Stimulated activated CD4-positive, alpha-beta T cell treated with anti-CD3 and anti-CD28 coated beads, TNF-alpha, amount 100 ng/mL, for 24 hours (primary cell): ENCODE results near the gene BARD1.
A peak's percentile ranks its signal among the peaks of the same experiment; 100 is the strongest.
"Not testable (repeated sequence)": the region's sequence is repeated elsewhere in the genome, so short reads cannot be mapped to it uniquely, and the experiment has no call there.

Source experiments
- DNase-seq, 3 experiments: peaks; one replicate each; pipeline ENCODE4 v3.0.0-alpha.2; 2020; ENCODE audit warnings: low read depth in 3 of 3

The BARD1 gene

DNA sequence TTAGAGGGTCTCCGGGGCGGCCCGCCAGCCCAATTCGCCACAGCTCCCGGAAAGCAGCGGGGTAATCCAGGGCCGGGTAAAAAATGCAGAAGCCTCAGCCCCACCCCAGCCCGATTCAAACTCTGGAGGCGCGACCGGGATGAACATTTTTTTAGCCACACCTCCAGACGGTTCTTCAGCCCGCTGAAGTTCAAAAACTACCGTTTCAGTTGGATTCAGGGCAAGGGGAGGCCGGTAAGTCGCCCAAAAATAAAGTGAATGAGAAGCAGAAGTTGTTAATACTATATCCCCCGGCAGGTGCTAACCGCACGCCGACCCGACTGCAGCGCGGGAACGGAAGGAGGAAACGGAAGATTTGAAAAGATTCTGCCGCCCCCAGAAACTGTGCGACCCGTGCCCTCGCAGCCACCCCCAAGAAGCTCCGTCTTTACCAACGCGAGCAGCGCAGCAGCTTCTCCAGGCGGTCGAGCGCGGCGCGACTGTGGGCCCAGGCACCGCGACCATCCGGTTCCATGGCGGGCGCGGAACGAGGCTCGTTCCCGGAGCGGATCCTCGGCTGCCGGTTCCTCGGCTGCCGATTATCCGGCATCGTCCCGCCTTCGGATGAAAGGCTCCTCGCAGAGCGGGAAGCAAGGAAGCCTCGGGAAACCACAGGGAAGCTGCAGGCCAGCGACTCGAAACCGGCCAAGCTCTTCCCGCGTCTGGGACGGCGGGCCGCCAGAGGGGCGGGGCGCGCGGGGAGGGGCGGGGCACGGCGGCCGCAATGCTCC, at the start of gene BARD1:
BARD1 (minus strand) TSS at position 703 of the 770 bp plus-strand sequence; CDS start at position 589, 114 bp downstream.
- peak; percentile 19 to 46 (median 25) for DNase-seq

DNA sequence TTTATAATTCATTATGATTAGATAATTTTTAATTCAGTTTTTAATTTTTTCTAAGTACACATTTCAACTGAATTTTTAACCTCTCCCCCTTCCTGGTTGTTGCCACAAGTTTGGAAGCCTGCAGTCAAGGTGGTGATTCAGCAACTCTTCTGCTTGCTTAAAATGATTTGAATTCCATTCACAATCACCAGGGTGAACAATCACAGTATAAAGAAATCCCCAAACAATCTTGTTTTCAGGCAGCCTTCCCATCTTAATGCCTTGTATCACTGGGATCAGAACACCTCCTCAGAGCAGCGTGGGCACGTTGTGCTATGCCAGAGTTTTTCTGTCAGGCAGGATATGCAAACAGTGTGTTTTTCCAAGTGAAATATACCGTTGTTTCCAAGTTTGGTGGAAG, 46.7 kb upstream of the BARD1 start:
- no peak for DNase-seq

DNA sequence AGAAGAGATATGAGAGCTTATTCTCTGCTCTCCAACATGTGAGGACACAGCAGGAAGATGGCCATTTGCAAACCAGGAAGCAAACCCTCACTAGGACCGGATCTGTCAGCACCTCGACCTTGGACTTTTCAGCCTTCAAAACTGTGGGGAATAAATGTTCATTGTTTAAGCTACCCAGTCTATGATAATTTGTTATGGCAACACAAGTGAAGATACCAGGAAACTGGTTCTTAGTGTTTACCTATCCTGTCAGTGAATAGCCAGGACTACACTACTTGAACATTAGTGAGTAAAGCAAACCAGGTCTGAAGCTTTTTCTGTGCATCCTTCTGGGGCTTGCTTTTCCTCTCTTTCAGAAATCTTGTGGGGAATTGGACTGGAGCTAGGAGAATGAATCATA, 44.4 kb upstream of the BARD1 start:
- no peak for DNase-seq

DNA sequence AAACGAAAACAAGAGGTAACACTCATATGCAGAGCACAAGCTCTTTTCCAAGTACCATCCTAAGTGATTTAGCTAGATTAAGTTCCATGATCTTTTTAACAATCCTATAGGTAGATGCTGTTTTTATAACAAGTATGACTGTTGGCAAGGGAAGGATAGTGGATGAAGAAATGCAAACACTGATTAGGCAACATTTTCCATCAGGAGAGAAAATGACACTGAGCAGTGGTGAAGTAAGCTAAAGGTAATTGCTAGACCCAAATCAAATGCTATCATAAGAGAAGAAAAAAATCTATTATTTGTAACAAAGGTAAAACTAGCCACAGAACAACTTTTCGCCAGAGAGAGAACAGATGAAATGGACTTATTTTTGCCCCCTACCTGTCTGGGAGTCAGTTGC, 34.3 kb upstream of the BARD1 start:
- no peak for DNase-seq

DNA sequence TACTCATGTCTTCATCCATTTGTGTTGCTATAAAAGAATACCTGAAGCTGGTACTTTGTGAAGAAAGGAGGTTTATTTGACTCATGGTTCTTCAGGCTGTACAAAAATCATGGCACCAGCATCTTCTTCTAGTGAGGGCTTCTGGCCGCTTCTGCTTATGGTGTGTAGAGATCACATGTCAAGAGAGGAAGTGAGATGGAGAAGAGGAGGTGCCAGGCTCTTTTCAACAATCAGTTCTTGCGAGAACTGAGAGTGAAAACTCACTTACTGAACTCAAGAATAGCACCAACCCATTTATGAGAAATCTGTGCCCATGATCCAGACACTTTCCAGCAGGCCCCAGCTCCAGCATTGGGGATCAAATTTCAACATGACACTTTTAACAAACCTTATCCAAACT, 30.0 kb upstream of the BARD1 start:
- no peak for DNase-seq

DNA sequence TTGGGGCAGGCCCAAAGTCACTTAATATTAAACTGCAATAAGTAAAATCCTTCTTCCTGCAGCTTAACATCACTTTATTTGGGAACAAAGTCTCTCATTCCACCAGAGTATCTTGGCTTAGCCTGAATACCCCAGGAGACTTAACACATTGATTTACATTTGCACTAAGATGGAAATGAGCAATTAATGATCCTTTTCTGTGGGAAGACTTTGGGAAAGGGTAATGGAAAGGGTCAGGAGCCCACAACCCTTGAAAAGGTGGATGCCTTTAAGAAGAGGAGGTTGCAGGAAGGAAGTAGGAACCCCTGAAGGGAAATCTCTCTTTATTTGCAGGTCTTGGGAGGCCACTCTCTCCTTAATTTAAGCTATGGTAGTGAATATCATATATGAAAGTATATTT, 28.0 kb upstream of the BARD1 start:
- no peak for DNase-seq

DNA sequence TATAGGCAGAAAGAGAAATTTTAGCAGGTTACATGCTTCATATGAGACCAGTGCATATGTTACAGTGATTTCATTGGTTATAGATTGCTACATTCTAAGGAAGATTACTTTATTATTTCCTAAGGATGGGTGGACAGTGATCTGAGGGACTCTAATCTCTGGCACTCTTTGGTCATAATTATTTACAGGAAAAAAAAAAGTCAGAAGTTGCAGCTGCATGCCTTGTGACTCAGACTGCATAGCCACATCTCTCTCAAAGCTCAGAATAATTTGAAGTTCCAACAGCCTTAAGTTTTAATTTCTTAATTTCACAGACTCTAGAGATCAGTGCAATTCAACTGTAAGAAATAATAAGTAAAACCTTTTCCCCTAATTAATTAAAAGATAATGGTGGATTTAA, 27.1 kb upstream of the BARD1 start:
- DNase-seq, result no peak

DNA sequence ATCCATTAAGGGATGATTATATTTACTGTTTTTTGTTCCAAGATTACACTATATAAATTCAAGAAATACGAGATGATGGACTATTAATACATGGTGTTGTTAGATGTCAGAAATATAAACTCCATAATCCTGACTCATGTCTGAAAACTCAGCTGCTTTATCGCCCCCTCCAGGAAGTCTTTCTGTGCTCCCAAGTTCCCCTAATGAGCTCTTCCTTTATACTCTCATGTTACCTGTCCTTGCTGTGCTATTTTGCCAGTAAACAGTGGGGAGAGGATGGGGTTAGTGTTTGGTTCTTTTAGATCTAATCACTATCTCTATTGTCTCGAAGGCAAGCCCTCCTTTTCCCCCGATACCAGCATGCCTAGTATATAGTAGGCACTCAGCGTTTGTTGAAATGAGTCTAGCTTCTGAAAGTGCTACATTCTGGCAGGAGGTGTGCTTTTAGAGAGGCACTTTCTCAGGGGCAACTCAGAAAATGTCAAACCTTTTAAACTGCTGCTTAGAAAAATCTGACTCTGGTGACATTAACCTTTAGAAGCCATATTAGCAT, 21.4 kb upstream of the BARD1 start:
- DNase-seq, result no peak

DNA sequence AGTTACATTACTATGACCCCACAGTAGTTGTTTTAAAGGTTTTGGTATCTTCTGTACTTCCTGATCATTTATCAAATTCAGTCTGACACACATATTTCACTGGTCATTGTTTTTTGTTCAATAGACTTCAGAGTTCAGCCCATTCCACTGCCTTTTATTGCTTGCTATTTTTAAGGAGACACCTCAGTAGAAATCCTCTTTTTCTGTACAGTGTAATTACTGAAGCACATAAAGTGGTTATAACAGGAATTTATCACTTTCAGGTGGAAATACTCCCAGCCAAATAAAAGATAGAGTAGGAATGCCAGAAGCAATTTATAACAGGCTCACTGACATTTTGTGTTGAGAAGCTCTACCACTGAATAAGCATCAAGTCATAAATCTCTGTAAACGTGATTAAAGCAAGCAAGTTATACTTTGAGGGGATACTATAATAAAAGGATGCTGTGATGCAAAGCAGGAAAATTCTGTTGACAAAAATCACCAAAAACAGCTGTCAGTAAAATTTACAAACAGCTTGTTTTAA, 6.6 kb upstream of the BARD1 start:
- no peak for DNase-seq

DNA sequence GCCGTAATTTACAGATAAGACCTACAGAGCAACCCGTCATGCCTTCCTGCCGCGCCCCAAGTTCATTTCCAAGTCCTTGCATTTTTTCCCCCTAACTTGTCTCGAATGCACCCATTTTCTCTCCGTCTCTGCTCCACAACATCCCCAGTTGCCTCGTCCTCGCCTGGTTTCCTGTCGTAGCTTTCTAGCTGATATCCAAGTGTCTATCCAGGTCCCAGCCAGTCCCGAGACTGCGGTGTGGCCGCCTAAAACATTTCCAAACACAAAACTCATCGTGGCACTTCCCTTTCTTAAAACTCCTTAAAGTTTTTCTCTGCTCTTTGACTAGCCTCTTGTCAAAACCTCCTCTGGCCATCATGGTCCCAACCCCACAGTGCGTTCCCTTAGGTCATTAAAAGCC, 1.2 kb upstream of the BARD1 start:
- DNase-seq, result no peak

DNA sequence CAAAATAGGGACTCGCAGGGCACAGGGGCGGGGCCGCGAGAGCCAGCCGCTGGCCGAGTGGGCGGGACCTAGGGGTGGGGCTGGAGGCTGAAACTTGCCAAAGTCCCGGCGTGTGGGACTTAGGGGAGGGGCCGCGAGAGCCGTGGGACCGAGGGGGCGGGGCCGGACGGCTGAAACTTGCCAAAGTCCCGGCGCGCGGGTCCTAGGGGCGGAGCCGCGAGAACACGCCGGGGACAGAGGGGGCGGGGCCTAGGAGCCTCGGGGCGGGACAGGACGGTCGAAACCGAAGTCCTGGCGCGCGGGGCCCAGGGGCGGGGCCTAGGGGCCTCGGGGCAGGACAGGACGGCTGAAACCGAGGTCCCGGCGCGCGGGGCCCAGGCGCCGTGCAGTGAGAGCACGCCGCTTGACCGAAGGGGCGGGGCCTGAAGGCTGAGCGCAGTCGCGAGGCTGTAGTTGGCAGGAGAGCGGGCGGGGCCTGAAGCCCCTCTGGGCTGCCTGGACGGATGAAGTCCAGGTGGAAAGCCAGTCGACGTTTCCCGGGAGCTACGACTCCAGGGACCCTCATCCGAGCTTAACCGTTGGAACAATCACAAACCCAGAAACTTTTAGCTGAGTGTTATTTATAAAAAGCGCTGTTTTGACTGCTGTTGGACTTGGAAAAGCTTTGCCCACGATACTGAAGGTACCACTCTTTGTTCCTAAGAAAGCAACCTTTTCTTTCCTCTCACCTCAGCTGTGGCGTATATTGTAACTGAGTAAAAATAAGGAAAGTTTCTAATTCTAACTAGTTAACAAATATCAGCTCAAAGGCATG, 475 bp upstream of the BARD1 start:
- DNase-seq, result peak; percentile 98 to 100 (median 98)

DNA sequence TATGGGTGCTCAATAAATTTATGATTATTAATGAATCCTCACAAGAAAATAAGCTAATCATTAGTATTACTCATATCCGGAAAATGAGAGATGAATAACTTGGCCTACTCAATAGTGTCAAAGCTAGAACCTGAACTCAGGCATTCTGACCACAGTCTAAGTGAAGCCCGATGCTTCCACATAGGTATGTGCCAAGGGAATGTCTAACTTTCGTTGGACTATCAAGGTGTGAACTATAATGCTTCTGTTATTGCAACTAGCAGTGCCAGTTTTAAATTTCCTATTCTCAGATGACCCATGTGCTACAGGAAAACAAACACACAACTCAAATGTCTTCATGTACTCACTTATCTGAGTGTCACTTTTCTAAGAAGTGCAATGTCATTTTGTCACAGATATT, 1.8 kb downstream of the BARD1 start:
- DNase-seq, result no peak

DNA sequence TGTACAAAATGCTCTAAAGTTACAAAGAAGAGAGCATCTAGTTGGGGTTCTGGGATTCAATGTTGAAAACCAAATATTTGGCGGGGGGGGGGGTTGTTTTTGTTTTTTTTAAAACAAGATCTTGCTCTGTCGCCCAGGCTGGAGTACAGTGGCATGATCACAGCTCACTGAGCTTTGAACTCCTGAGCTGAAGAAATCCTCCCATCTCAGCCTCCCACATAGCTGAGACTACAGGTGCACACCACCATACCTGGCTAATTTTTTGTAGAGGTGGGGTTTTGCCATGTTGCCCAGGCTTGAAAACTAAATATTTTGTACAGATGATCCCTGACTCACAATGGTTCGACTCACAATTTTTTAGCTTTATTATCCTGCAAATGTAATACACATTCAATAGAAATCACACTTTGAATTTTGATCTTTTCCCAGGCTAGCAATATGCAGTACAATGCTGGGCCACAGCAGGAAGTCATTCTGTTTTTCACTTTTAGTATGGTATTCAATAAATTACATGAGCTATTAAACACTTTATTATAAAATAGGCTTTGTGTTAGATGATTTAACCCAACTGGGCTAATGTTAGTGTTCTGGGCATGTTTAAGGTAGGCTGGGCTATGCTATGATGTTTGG, 7.6 kb downstream of the BARD1 start:
- DNase-seq, result no peak

DNA sequence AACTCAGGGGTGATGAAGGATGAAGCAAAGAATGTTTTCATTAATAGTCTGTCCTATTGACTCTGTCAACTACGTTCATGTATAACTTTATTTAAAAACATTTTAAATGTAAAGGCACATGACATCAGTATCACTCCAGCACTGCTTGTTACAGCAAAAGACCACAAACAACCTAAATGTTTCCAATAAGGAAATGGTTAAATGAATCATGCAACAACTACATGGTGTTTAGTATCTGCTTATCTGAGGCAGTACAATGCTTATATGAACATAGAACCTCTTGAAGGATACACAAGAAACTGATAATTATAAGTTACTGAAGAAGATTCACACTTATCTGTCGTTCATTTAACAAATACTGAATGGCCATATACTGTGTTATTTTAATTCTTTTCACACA, 8.4 kb downstream of the BARD1 start:
- DNase-seq, result no peak

DNA sequence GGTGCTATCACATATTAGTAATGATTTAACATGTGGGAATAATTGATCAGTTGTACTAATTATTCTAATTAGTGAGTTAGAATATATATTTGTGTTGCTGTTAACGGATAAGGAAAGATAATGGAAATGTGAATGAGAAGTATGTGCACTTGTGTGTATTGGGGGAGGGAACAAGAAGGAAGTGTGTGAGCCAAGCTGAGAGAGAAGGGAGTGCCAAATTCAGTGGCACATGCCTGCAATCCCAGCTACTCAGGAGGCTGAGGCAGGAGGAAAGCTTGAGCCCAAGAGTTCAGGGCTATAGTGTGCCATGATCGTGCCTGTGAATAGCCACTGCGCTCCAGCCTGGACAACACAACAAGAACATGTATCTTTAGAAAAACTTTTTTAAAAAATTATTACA, 9.3 kb downstream of the BARD1 start:
- no peak for DNase-seq

DNA sequence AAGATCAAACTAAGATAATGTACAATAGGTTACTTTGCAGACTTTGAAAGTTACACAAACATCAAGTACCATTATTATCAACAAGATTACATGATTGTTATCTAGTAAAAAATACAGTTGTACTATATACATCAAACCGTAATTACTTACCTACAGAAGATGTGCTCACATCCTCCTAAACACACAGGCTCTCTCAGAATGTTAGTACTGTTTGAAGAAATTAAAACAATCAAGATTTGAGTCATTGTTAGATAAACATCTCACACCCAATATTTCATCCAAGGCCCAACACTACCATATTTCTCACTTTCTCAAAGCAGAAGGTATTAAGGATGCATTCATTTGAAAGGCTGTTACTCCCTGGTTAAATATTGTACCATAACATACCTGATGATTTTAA, 12.6 kb downstream of the BARD1 start:
- DNase-seq, result no peak

DNA sequence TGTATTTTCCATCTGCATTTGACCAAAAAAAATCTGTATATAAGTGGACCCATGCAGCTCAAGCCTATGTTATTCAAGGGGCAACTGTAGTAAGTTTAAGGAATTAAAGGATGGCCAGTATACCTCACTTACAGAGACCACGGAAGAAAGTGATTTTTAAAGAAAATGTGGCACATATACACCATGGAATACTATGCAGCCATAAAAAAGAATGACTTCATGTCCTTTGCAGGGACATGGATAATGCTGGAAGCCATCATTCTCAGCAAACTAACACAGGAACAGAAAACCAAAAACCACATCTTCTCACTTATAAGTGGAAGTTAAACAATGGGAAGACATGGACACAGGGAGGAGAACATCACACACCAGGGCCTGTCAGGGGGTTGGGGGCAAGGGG, 26.3 kb downstream of the BARD1 start:
- not testable (repeated sequence) for DNase-seq

DNA sequence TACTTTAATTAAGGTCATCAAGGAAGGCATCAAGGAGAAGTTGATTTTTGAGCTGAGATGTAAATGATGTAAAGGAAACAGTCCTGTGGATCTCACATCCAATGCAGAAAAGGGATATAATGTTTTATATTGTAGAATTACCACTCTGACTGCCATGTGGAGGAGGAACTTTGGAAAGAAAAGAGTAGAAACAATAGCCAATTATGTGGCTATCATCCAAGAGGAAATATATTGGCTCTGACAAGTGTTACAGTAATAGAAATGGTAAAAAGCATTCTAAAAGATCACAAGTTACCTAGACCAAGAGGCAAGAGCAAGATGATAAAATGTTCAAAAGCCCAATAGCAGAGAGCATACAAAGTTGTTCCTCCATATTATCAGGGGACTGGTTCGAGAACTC, 26.8 kb downstream of the BARD1 start:
- DNase-seq, result no peak

DNA sequence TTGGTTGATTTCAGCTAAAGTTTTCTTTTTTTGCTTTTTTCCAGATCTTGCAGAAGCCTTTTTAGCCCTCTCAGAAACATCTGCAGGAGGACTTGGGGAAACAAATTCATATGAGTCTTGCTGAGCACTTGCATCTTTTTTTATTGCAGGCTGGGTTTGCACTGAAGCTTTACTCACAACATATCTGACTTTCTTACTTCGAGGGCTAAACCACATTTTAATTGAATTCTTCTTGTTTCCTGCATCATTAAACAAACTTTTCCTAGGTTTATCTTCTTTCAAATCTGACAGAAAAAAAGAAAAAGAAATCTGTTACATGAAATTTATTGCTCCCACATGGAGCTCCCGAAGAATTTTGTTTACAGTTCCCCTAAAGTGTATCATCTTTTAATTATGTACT, 28.3 kb downstream of the BARD1 start:
- no peak for DNase-seq

DNA sequence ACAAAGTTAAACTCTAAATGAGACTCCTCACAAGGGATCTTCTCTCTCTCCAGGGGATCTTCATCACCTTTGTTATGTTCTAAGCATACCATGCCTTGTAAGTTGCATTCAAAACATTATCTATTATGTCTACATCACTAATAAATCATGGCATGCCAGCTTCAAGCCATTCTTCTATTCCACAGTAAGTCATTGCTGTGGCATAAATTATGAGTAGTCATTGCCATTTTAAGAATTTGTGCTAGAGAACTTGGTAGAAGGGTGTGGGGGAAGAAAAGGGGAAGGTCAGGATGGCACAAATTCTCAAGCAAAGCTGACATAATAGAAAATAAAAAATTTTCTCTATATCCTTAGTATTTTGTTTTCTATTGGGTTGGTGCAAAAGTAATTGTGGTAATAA, 33.5 kb downstream of the BARD1 start:
- no peak for DNase-seq

DNA sequence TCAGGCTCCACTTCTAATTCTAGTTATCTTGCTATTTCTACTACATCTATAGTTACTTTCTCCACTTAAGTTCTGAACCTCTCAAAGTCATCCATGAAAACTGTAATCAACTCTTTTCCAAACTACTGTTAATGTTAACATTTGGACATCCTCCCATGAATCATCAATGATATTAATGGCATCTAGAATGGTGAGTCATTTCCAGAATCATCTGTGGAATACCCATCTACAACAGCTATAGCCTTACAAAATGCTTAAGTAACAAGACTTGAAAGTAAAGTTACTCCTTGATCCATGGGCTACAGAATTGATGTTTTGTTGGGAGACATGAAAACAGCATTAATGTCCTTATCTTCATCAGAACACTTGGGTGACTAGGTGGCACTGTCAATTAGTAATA, 35.4 kb downstream of the BARD1 start:
- DNase-seq, result no peak

DNA sequence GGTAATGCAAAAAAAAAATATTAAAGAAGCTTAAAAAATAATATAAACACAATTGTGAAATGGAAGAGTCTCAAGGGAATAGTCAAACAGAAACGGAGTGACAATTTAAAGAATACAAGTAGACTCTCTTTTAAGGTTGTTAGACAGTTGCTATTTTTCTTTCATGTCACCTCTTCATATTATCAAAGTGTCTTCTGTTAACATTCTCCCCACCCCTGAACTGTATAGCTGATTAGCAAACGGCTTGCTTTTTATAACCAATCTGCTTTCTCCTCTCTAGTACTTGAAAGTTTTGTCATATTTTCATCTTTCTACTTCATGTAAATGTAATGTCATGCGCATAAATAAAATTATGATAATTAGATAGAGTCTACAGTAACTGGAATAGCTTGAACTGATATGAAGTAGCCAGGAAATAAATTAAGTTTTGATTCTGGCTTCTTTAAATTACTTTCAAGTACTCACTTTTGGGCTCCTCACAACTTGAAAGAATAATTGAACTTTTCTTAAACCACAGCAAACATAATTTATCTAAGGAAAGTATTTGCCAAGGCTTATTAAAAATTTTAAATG, 37.0 kb downstream of the BARD1 start:
- DNase-seq, result no peak
